Measurements from ENCODE around the gene CXXC1.

GRCh38 chr18:50262977-50263376 is 24.5 kb downstream of the CXXC1 start:
- TF ChIP-seq CTCF (conservative IDR thresholded peaks at IDR 0.05): no peak
- no peak for TF ChIP-seq EZH2 (IDR thresholded peaks at IDR 0.05; ENCODE audit: low read depth)

All from PC-9 (cell line).